BLaER1 (cell line): ENCODE measurements around the gene HOXD11.

Experiments
- H3K27ac ChIP-seq: shearing (Covaris generic); formaldehyde crosslinking; 2 replicates; pipeline ENCODE4 v1.8.1; 2022
- H3K27me3 ChIP-seq: shearing (Covaris generic); formaldehyde crosslinking; 2 replicates; pipeline ENCODE4 v1.8.1; 2022
- H3K36me3 ChIP-seq: shearing (Covaris generic); formaldehyde crosslinking; 2 replicates; pipeline ENCODE4 v1.8.1; 2022
- H3K4me1 ChIP-seq: shearing (Covaris generic); formaldehyde crosslinking; 2 replicates; pipeline ENCODE4 v1.8.1; 2022
- H3K4me2 ChIP-seq: shearing (Covaris generic); formaldehyde crosslinking; 2 replicates; pipeline ENCODE4 v1.8.1; 2022
- H3K4me3 ChIP-seq: shearing (Covaris generic); formaldehyde crosslinking; 2 replicates; pipeline ENCODE4 v1.8.1; 2022
- H3K9ac ChIP-seq: shearing (Covaris generic); formaldehyde crosslinking; 2 replicates; pipeline ENCODE4 v1.8.1; 2022
- H3K9me3 ChIP-seq: shearing (Covaris generic); formaldehyde crosslinking; 2 replicates; pipeline ENCODE4 v1.8.1; 2022
- H4K20me1 ChIP-seq: shearing (Covaris generic); formaldehyde crosslinking; 2 replicates; pipeline ENCODE4 v1.8.1; 2022
- Cebpa-rat ChIP-seq: shearing (Covaris generic); IDR thresholded peaks from 2 replicates; pipeline ENCODE4 v1.8.1; 2022

The HOXD11 gene

GRCh38 chr2:176147210-176147799 lies 40.2 kb downstream of the HOXD11 start:
- no peak for TF ChIP-seq Cebpa-rat
- Histone ChIP-seq H3K27ac (no peak overlapping the region), H3K9ac (no peak overlapping the region), H4K20me1 (no peaks in the 10 kb centered on the region; the same call in 1 of the 2 replicates), H3K4me1 (no peaks in the 10 kb centered on the region), H3K4me2 (no peak overlapping the region), H3K36me3 (no peaks in the 10 kb centered on the region), H3K27me3 (peaks cover 73% of the 10 kb centered on the region), H3K9me3 (peaks cover 50% of the 10 kb centered on the region), H3K4me3 (no peak overlapping the region)

GRCh38 chr2:176147800-176148496 lies 40.9 kb downstream of the HOXD11 start:
- no peaks in the 10 kb centered on the region for H3K4me1 ChIP-seq
- H3K4me2 ChIP-seq, result no peak overlapping the region
- TF ChIP-seq Cebpa-rat, result no peak
- no peak overlapping the region for H3K4me3 ChIP-seq
- no peaks in the 10 kb centered on the region; the same call in 1 of the 2 replicates for H4K20me1 ChIP-seq
- H3K9ac ChIP-seq, result no peak overlapping the region
- H3K27me3 ChIP-seq, result peaks cover 79% of the 10 kb centered on the region
- no peaks in the 10 kb centered on the region for H3K36me3 ChIP-seq
- no peak overlapping the region for H3K27ac ChIP-seq
- H3K9me3 ChIP-seq, result peaks cover 56% of the 10 kb centered on the region

DNA sequence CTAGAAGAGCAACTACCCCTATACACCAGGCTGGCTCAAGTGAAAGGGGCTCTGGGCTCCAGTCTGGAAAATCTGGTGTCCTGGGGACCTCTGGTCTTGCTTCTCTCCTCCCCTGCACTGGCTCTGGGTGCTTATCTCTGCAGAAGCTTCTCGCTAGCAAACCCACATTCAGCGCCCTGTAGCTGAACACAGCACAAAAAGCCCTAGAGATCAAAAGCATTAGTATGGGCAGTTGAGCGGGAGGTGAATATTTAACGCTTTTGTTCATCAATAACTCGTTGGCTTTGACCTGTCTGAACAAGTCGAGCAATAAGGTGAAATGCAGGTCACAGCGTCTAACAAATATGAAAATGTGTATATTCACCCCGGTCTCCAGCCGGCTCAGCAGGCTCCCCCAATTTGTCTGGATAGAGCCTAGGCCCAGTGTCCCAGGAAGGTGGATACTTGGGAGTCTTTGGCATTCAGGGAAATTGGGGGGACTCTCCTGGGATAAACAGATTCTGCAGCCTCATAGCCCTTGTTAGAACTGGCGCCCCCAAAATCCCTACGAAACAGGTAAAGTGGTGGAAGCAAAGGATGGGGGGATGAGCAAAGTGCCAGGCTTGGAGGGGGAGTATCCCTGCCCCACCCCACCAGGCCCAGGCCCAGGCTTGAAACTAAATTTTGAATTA lies 41.8 kb downstream of the HOXD11 start:
- no peak overlapping the region; the same call in 1 of the 2 replicates for H3K4me3 ChIP-seq
- no peak for TF ChIP-seq Cebpa-rat
- H3K9me3 ChIP-seq, result peaks cover 61% of the 10 kb centered on the region
- no peak overlapping the region for H3K9ac ChIP-seq
- H3K4me1 ChIP-seq, result no peaks in the 10 kb centered on the region
- H3K27me3 ChIP-seq, result peaks cover 85% of the 10 kb centered on the region
- H3K4me2 ChIP-seq, result no peak overlapping the region
- H4K20me1 ChIP-seq, result no peaks in the 10 kb centered on the region; the same call in 1 of the 2 replicates
- H3K27ac ChIP-seq, result no peak overlapping the region
- H3K36me3 ChIP-seq, result no peaks in the 10 kb centered on the region

GRCh38 chr2:176149481-176149938 lies 42.4 kb downstream of the HOXD11 start:
- no peaks in the 10 kb centered on the region; the same call in 1 of the 2 replicates for H4K20me1 ChIP-seq
- no peak overlapping the region for H3K9ac ChIP-seq
- peaks cover 61% of the 10 kb centered on the region for H3K9me3 ChIP-seq
- no peak overlapping the region for H3K4me2 ChIP-seq
- H3K27me3 ChIP-seq, result peaks cover 91% of the 10 kb centered on the region
- no peak for TF ChIP-seq Cebpa-rat
- no peaks in the 10 kb centered on the region for H3K4me1 ChIP-seq
- H3K36me3 ChIP-seq, result no peaks in the 10 kb centered on the region
- H3K4me3 ChIP-seq, result no peak overlapping the region; the same call in 1 of the 2 replicates
- H3K27ac ChIP-seq, result no peak overlapping the region

- no peaks in the 10 kb centered on the region for H3K36me3 ChIP-seq
- peaks cover 61% of the 10 kb centered on the region for H3K9me3 ChIP-seq
- no peaks in the 10 kb centered on the region for H3K4me1 ChIP-seq
- no peak overlapping the region for H3K27ac ChIP-seq
- TF ChIP-seq Cebpa-rat, result no peak
- no peak overlapping the region for H3K4me3 ChIP-seq
- H3K27me3 ChIP-seq, result peaks cover 96% of the 10 kb centered on the region
- H4K20me1 ChIP-seq, result no peaks in the 10 kb centered on the region; the same call in 1 of the 2 replicates
- no peak overlapping the region for H3K4me2 ChIP-seq
- H3K9ac ChIP-seq, result no peak overlapping the region
These were observed 43.0 kb downstream of the HOXD11 start for GRCh38 chr2:176149939-176150583.

- peaks cover 99% of the 10 kb centered on the region for H3K27me3 ChIP-seq
- no peaks in the 10 kb centered on the region for H3K36me3 ChIP-seq
- H3K9ac ChIP-seq, result no peak overlapping the region
These were observed 43.7 kb downstream of the HOXD11 start for GRCh38 chr2:176150584-176151441.

GRCh38 chr2:176151442-176152287 lies 44.6 kb downstream of the HOXD11 start, which contains the start of gene HOXD4:
Gene HOXD4, plus strand, starts transcription at chr2:176151550. Its CDS starts 84 bp downstream, at chr2:176151634.
- no peak for TF ChIP-seq Cebpa-rat
- Histone ChIP-seq H3K4me1 (no peaks in the 10 kb centered on the region), H3K9ac (no peak within 1 kb of the TSS), H3K9me3 (peaks cover 68% of the 10 kb centered on the region), H3K4me2 (no peak within 1 kb of the TSS), H3K4me3 (peak within 1 kb of the TSS; percentile 22; the same call in 1 of the 2 replicates), H3K27me3 (peaks cover 99% of the 10 kb centered on the region), H4K20me1 (no peaks in the 10 kb centered on the region; the same call in 1 of the 2 replicates), H3K27ac (no peak within 1 kb of the TSS), H3K36me3 (no peaks in the 10 kb centered on the region)

More at GRCh38 chr2:176150584-176151441, 43.7 kb downstream of the HOXD11 start:
- Histone ChIP-seq H3K4me2 (no peak overlapping the region), H4K20me1 (no peaks in the 10 kb centered on the region; the same call in 1 of the 2 replicates), H3K27ac (no peak overlapping the region), H3K4me3 (no peak overlapping the region), H3K9me3 (peaks cover 61% of the 10 kb centered on the region), H3K4me1 (no peaks in the 10 kb centered on the region)
- no peak for TF ChIP-seq Cebpa-rat
